Liver (tissue), 9 donors: ENCODE measurements around the gene ZNF891. TPM values are rescaled to one million over a fixed set of nuclear protein-coding genes. Genes with fewer than 3 reads are reported as not detected.

Experiments
- DNase-seq: peaks from one replicate; pipeline ENCODE4 v3.0.0-alpha.2; 2017; ENCODE audit warnings: low spot score
- H3K27ac ChIP-seq, 2 donors: one replicate each; pipeline ENCODE4 v1.7.0; 2013; ENCODE audit warnings: inconsistent platforms in 2 of 2, low read length in 2 of 2, control low read depth in 1 of 2, low read depth in 1 of 2, mild to moderate bottlenecking in 1 of 2
- H3K27me3 ChIP-seq, 4 donors: one replicate each; pipeline versions ENCODE4 v1.6.1 to v1.7.0; 2013; ENCODE audit warnings: low read length in 3 of 4, inconsistent platforms in 1 of 4, mild to moderate bottlenecking in 1 of 4, moderate library complexity in 1 of 4; ENCODE audit not compliant: control insufficient read depth in 4 of 4, insufficient read depth in 4 of 4
- H3K36me3 ChIP-seq, 4 donors: one replicate each; pipeline versions ENCODE4 v1.6.1 to v1.7.0; 2013; ENCODE audit warnings: low read length in 3 of 4, mild to moderate bottlenecking in 3 of 4, low read depth in 1 of 4, moderate library complexity in 1 of 4; ENCODE audit not compliant: control insufficient read depth in 4 of 4, insufficient read depth in 3 of 4
- H3K4me1 ChIP-seq, 4 donors: one replicate each; pipeline versions ENCODE4 v1.6.1 to v1.7.0; 2013; ENCODE audit warnings: low read length in 3 of 4, mild to moderate bottlenecking in 3 of 4, moderate library complexity in 1 of 4; ENCODE audit not compliant: control insufficient read depth in 4 of 4, insufficient read depth in 4 of 4
- H3K4me3 ChIP-seq, 3 donors: one replicate each; pipeline versions ENCODE4 v1.6.1 to v1.7.0; 2013; ENCODE audit warnings: low read length in 3 of 3, control low read depth in 1 of 3, low read depth in 1 of 3, mild to moderate bottlenecking in 1 of 3
- H3K9ac ChIP-seq, 2 donors: one replicate each; pipeline ENCODE4 v1.7.0; 2013; ENCODE audit warnings: low read length in 2 of 2, mild to moderate bottlenecking in 2 of 2, moderate library complexity in 2 of 2, control low read depth in 1 of 2, low read depth in 1 of 2
- H3K9me3 ChIP-seq, 4 donors: one replicate each; pipeline versions ENCODE4 v1.6.1 to v1.7.0; 2013; ENCODE audit warnings: low read length in 3 of 4; ENCODE audit not compliant: control insufficient read depth in 4 of 4
- EGR1 ChIP-seq, 2 donors: IDR thresholded peaks; 2 replicates each; pipeline ENCODE4 v1.6.1; 2016 to 2018; ENCODE audit warnings: antibody characterized with exemption in 2 of 2, low read depth in 2 of 2
- FOXA1 ChIP-seq: IDR thresholded peaks from 2 replicates; pipeline ENCODE4 v1.6.1; 2016; ENCODE audit warnings: antibody characterized with exemption
- FOXA2 ChIP-seq: IDR thresholded peaks from 2 replicates; pipeline ENCODE4 v1.6.1; 2016; ENCODE audit warnings: antibody characterized with exemption
- GABPA ChIP-seq, 2 donors: IDR thresholded peaks in 1 of 2; conservative IDR thresholded peaks in 1 of 2; 2 replicates each; pipeline ENCODE4 v1.6.1; 2016; ENCODE audit warnings: antibody characterized with exemption in 2 of 2, mild to moderate bottlenecking in 1 of 2, moderate library complexity in 1 of 2
- HNF4A ChIP-seq, 2 donors: conservative IDR thresholded peaks; 2 replicates each; pipeline ENCODE4 v1.6.1; 2016; ENCODE audit warnings: antibody characterized with exemption in 2 of 2, mild to moderate bottlenecking in 2 of 2
- HNF4G ChIP-seq: IDR thresholded peaks from 2 replicates; pipeline ENCODE4 v1.6.1; 2016; ENCODE audit warnings: antibody characterized with exemption
- JUND ChIP-seq, 2 donors: IDR thresholded peaks; 2 replicates each; pipeline ENCODE4 v1.6.1; 2016; ENCODE audit warnings: antibody characterized with exemption in 2 of 2
- NR2F2 ChIP-seq: IDR thresholded peaks from 2 replicates; pipeline ENCODE4 v1.6.1; 2016; ENCODE audit warnings: antibody characterized with exemption
- RAD21 ChIP-seq, 2 donors: IDR thresholded peaks; 2 replicates each; pipeline ENCODE4 v1.6.1; 2016; ENCODE audit warnings: antibody characterized with exemption in 2 of 2, mild to moderate bottlenecking in 2 of 2
- RXRA ChIP-seq, 2 donors: IDR thresholded peaks; 2 replicates each; pipeline ENCODE4 v1.6.1; 2017 to 2018; ENCODE audit warnings: antibody characterized with exemption in 2 of 2, mild to moderate bottlenecking in 1 of 2
- SP1 ChIP-seq: IDR thresholded peaks from 2 replicates; pipeline ENCODE4 v1.6.1; 2018; ENCODE audit warnings: antibody characterized with exemption, mild to moderate bottlenecking
- TAF1 ChIP-seq: conservative IDR thresholded peaks from 2 replicates; pipeline ENCODE4 v1.6.1; 2016; ENCODE audit warnings: antibody characterized with exemption, mild to moderate bottlenecking
- YY1 ChIP-seq: IDR thresholded peaks from 2 replicates; pipeline ENCODE4 v1.6.1; 2016; ENCODE audit warnings: antibody characterized with exemption, mild to moderate bottlenecking
- WGBS: extraction: QIAGEN DNeasy Blood & Tissue Kit; methylation state at CpG from one replicate; pipeline ENCODE4 v1.1.7; 2013; 5-methylcytosine and 5-hydroxymethylcytosine counted together
- polyA plus RNA-seq, 2 donors: library from polyadenylated mRNA; stranded (reverse) in 1 of 2; unstranded in 1 of 2; fragments of 200-250 nt in 1 of 2; fragments of >200 nt in 1 of 2; fragmentation: Nextera tagmentation in 1 of 2; extraction: Ambion mirVana in 1 of 2; gene quantifications; one replicate each; pipeline versions ENCODE4 v1.2.1 to v1.2.3, GENCODE V29; 2013 to 2015
- total RNA-seq, 2 donors: library from RNA; depleted of rRNA; stranded (reverse); fragments of >200 nt; gene quantifications; one replicate each; pipeline ENCODE4 v1.2.3, GENCODE V29; 2014
- TF ChIP-seq, protein P1 (sequence below): fragments of 150-350 bp; IDR thresholded peaks from 2 replicates; pipeline ENCODE4 v1.5.1; 2017; ENCODE audit warnings: improper control_type of control experiment, low read depth, low read length; ENCODE audit not compliant: missing input control
- TF ChIP-seq, protein P2 (sequence below): IDR thresholded peaks from 2 replicates; pipeline ENCODE4 v1.6.1; 2016; ENCODE audit warnings: antibody characterized with exemption
- TF ChIP-seq, protein P3 (sequence below): IDR thresholded peaks from 2 replicates; pipeline ENCODE4 v1.6.1; 2016; ENCODE audit warnings: antibody characterized with exemption, mild to moderate bottlenecking
- TF ChIP-seq, protein P4 (sequence below): IDR thresholded peaks from 2 replicates; pipeline ENCODE4 v1.6.1; 2016; ENCODE audit warnings: antibody characterized with exemption
- TF ChIP-seq, protein P5 (sequence below): IDR thresholded peaks from 2 replicates; pipeline ENCODE4 v1.6.1; 2016; ENCODE audit warnings: antibody characterized with exemption
- donor health status: healthy.
- donor health status: healthy.
- donor health status: healthy.
- donor health status: healthy.
- donor health status: healthy.

ZNF891 gene
- total and polyA plus RNA-seq, 4 donors, result 0.13 to 1.3 (median 0.45) TPM

DNA sequence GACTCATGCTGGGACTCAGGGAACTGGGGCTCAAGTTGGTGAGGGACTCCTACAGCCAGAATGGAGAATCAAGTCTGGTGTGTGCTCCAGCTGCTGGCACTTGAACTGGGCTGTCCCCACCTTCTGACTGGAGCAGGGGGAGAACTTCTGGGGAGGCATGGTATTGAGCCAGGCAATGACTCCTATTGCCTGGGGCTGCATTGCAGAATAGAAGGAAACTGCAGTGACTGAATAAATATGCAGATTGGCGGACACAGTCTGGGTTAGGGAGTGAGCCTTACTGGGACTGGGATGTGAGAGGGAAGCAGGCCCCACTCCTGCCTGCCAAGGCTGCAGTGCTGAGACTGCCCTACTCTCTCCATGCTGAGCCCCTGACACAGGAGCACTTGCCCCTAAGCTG is 42.4 kb upstream of the ZNF891 start:
- DNase-seq, result no peak
- Histone ChIP-seq H3K9ac (no peak overlapping the region), H3K4me3 (peak overlapping the region in 2 of 3 donors; percentile 23 to 57), H3K27ac (no peak overlapping the region), H3K27me3 (no peaks in the 10 kb centered on the region), H3K9me3 (peaks cover 22 to 70% (median 38%) of the 10 kb centered on the region in 4 donors), H3K36me3 (peaks cover 0 to 2% (median 0%) of the 10 kb centered on the region in 4 donors), H3K4me1 (no peaks in the 10 kb centered on the region)
- WGBS, result 81% methylated on average over 1 of the region's 1 CpG
- TF ChIP-seq TAF1, result no peak
- TF ChIP-seq, protein P1, sequence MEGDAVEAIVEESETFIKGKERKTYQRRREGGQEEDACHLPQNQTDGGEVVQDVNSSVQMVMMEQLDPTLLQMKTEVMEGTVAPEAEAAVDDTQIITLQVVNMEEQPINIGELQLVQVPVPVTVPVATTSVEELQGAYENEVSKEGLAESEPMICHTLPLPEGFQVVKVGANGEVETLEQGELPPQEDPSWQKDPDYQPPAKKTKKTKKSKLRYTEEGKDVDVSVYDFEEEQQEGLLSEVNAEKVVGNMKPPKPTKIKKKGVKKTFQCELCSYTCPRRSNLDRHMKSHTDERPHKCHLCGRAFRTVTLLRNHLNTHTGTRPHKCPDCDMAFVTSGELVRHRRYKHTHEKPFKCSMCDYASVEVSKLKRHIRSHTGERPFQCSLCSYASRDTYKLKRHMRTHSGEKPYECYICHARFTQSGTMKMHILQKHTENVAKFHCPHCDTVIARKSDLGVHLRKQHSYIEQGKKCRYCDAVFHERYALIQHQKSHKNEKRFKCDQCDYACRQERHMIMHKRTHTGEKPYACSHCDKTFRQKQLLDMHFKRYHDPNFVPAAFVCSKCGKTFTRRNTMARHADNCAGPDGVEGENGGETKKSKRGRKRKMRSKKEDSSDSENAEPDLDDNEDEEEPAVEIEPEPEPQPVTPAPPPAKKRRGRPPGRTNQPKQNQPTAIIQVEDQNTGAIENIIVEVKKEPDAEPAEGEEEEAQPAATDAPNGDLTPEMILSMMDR, result no peak
- TF ChIP-seq RXRA (IDR thresholded peaks at IDR 0.05), result no peak
- no peak for TF ChIP-seq FOXA2
- TF ChIP-seq, protein P2, sequence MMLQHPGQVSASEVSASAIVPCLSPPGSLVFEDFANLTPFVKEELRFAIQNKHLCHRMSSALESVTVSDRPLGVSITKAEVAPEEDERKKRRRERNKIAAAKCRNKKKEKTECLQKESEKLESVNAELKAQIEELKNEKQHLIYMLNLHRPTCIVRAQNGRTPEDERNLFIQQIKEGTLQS, result no peak
- TF ChIP-seq, protein P3, sequence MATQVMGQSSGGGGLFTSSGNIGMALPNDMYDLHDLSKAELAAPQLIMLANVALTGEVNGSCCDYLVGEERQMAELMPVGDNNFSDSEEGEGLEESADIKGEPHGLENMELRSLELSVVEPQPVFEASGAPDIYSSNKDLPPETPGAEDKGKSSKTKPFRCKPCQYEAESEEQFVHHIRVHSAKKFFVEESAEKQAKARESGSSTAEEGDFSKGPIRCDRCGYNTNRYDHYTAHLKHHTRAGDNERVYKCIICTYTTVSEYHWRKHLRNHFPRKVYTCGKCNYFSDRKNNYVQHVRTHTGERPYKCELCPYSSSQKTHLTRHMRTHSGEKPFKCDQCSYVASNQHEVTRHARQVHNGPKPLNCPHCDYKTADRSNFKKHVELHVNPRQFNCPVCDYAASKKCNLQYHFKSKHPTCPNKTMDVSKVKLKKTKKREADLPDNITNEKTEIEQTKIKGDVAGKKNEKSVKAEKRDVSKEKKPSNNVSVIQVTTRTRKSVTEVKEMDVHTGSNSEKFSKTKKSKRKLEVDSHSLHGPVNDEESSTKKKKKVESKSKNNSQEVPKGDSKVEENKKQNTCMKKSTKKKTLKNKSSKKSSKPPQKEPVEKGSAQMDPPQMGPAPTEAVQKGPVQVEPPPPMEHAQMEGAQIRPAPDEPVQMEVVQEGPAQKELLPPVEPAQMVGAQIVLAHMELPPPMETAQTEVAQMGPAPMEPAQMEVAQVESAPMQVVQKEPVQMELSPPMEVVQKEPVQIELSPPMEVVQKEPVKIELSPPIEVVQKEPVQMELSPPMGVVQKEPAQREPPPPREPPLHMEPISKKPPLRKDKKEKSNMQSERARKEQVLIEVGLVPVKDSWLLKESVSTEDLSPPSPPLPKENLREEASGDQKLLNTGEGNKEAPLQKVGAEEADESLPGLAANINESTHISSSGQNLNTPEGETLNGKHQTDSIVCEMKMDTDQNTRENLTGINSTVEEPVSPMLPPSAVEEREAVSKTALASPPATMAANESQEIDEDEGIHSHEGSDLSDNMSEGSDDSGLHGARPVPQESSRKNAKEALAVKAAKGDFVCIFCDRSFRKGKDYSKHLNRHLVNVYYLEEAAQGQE, result no peak
- no peak for TF ChIP-seq FOXA1
- TF ChIP-seq SP1, result no peak
- TF ChIP-seq NR2F2, result no peak
- no peak for TF ChIP-seq HNF4A (conservative IDR thresholded peaks at IDR 0.05)
- no peak for TF ChIP-seq GABPA (IDR thresholded peaks at IDR 0.05 in 1 of 2, conservative IDR thresholded peaks at IDR 0.05 in 1 of 2)
- TF ChIP-seq JUND (IDR thresholded peaks at IDR 0.05), result no peak
- no peak for TF ChIP-seq YY1
- TF ChIP-seq, protein P4, sequence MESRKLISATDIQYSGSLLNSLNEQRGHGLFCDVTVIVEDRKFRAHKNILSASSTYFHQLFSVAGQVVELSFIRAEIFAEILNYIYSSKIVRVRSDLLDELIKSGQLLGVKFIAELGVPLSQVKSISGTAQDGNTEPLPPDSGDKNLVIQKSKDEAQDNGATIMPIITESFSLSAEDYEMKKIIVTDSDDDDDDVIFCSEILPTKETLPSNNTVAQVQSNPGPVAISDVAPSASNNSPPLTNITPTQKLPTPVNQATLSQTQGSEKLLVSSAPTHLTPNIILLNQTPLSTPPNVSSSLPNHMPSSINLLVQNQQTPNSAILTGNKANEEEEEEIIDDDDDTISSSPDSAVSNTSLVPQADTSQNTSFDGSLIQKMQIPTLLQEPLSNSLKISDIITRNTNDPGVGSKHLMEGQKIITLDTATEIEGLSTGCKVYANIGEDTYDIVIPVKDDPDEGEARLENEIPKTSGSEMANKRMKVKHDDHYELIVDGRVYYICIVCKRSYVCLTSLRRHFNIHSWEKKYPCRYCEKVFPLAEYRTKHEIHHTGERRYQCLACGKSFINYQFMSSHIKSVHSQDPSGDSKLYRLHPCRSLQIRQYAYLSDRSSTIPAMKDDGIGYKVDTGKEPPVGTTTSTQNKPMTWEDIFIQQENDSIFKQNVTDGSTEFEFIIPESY, result no peak
- no peak for TF ChIP-seq EGR1 (IDR thresholded peaks at IDR 0.05; ENCODE audit: low read depth in 2 of 2)
- no peak for TF ChIP-seq RAD21 (IDR thresholded peaks at IDR 0.05)

DNA sequence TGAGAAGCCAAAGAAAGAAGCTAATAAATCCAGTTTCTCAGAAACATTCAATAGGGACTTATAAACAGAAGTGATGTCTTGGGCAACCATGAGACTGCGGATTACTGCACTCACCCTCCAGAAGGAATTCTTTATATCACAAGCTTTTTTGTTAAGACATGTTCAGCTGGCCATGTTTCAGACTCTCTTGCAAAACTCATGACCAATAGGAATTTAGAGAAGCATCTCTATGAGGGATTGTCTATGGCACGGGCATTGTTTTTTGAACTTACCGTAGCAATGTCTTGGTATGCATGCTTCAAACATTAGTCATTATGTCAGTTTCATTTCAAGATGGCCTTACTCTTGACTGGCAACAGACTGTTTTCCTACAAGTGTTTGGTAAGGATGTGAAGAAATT is 35.7 kb upstream of the ZNF891 start:
- Histone ChIP-seq H3K9ac (no peak overlapping the region), H3K9me3 (peaks cover 17 to 63% (median 32%) of the 10 kb centered on the region in 4 donors), H3K36me3 (no peaks in the 10 kb centered on the region), H3K4me1 (no peaks in the 10 kb centered on the region), H3K4me3 (peak overlapping the region in 1 of 3 donors; percentile 8), H3K27me3 (no peaks in the 10 kb centered on the region), H3K27ac (no peak overlapping the region)
- WGBS, result 95% methylated on average over 3 of the region's 3 CpGs
- no peak for DNase-seq
- TF ChIP-seq FOXA1 (no peak), NR2F2 (no peak), RXRA (IDR thresholded peaks at IDR 0.05) (no peak), HNF4G (no peak), GABPA (IDR thresholded peaks at IDR 0.05 in 1 of 2, conservative IDR thresholded peaks at IDR 0.05 in 1 of 2) (no peak), EGR1 (IDR thresholded peaks at IDR 0.05; ENCODE audit: low read depth in 2 of 2) (no peak)
- TF ChIP-seq, protein P3, result no peak
- TF ChIP-seq, protein P4, result no peak
- TF ChIP-seq, protein P5, sequence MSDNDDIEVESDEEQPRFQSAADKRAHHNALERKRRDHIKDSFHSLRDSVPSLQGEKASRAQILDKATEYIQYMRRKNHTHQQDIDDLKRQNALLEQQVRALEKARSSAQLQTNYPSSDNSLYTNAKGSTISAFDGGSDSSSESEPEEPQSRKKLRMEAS, result no peak
